ENCODE data around the gene SMAP1. TPM values are rescaled to one million over a fixed set of nuclear protein-coding genes. Genes with fewer than 3 reads are reported as not detected.
"Not testable (repeated sequence)": the region's sequence is repeated elsewhere in the genome, so short reads cannot be mapped to it uniquely, and the experiment has no call there.

SMAP1 gene
- total RNA-seq, 1 donor from 2014 or later: 21.7 TPM

- ATAC-seq: no peak
- DNase-seq: no peak
- no peak for TF ChIP-seq CTCF (IDR thresholded peaks at IDR 0.05)
- Histone ChIP-seq H3K4me3 (no peak overlapping the region), H3K4me1 (no peaks in the 10 kb centered on the region), H3K27me3 (ENCODE audit: low read depth) (no peaks in the 10 kb centered on the region), H3K36me3 (peaks cover 11% of the 10 kb centered on the region), H3K27ac (no peak overlapping the region), H3K9me3 (no peaks in the 10 kb centered on the region)
- intact Hi-C loops (cut with DNase I): no loop called here
Observed at GRCh38 chr6:70764706-70765105, 97.0 kb downstream of the SMAP1 start.

GRCh38 chr6:70771351-70771750 lies 103.7 kb downstream of the SMAP1 start:
- intact Hi-C loops (cut with DNase I); H3K9me3 ChIP-seq; H3K4me3 ChIP-seq; ATAC-seq; DNase-seq; H3K27ac ChIP-seq; H3K27me3 ChIP-seq (ENCODE audit: low read depth); H3K36me3 ChIP-seq; H3K4me1 ChIP-seq: not testable (repeated sequence)

- no peak for TF ChIP-seq CTCF (IDR thresholded peaks at IDR 0.05)
Observed at GRCh38 chr6:70779934-70780333, 112.3 kb downstream of the SMAP1 start.

GRCh38 chr6:70790483-70791224 lies 123.0 kb downstream of the SMAP1 start:
- no peak for TF ChIP-seq CTCF (IDR thresholded peaks at IDR 0.05)
- intact Hi-C loops (cut with DNase I): no loop called here
- DNase-seq (no peak), ATAC-seq (no peak)
- H3K9me3 ChIP-seq: no peaks in the 10 kb centered on the region
- H3K27me3 ChIP-seq (ENCODE audit: low read depth): no peaks in the 10 kb centered on the region
- H3K4me1 ChIP-seq: no peaks in the 10 kb centered on the region
- no peak overlapping the region for H3K27ac ChIP-seq
- no peak overlapping the region for H3K4me3 ChIP-seq
- no peaks in the 10 kb centered on the region for H3K36me3 ChIP-seq

More at GRCh38 chr6:70779934-70780333, 112.3 kb downstream of the SMAP1 start:
- H3K27ac ChIP-seq: no peak overlapping the region
- DNase-seq: no peak
- no peak overlapping the region for H3K4me3 ChIP-seq
- ATAC-seq: no peak
- H3K36me3 ChIP-seq: no peaks in the 10 kb centered on the region
- H3K9me3 ChIP-seq: no peaks in the 10 kb centered on the region
- no peaks in the 10 kb centered on the region for H3K4me1 ChIP-seq
- intact Hi-C loops (cut with DNase I): no loop called here
- no peaks in the 10 kb centered on the region for H3K27me3 ChIP-seq (ENCODE audit: low read depth)

GRCh38 chr6:70797625-70798024 lies 129.9 kb downstream of the SMAP1 start:
- no peak for DNase-seq
- no peak for ATAC-seq
- Histone ChIP-seq H3K27ac (no peak overlapping the region), H3K4me3 (no peak overlapping the region), H3K9me3 (no peaks in the 10 kb centered on the region), H3K27me3 (ENCODE audit: low read depth) (no peaks in the 10 kb centered on the region), H3K36me3 (no peaks in the 10 kb centered on the region), H3K4me1 (no peaks in the 10 kb centered on the region)
- intact Hi-C loops (cut with DNase I): no loop called here
- no peak for TF ChIP-seq CTCF (IDR thresholded peaks at IDR 0.05)

- Histone ChIP-seq H3K4me1 (no peaks in the 10 kb centered on the region), H3K36me3 (peaks cover 11% of the 10 kb centered on the region), H3K9me3 (no peaks in the 10 kb centered on the region), H3K4me3 (no peak overlapping the region), H3K27ac (no peak overlapping the region), H3K27me3 (ENCODE audit: low read depth) (no peaks in the 10 kb centered on the region)
- ATAC-seq: no peak
- TF ChIP-seq CTCF (IDR thresholded peaks at IDR 0.05): no peak
- intact Hi-C loops (cut with DNase I): no loop called here
- no peak for DNase-seq
Observed at GRCh38 chr6:70806086-70806485, 138.4 kb downstream of the SMAP1 start.
